Endothelial cell of umbilical vein (primary cell): ENCODE results near the gene SSC5D. TPM values are rescaled to one million over a fixed set of nuclear protein-coding genes. Genes with fewer than 3 reads are reported as not detected.
A peak's percentile ranks its signal among the peaks of the same experiment; 100 is the strongest.

Experiments
- BruUV-seq: library from RNA; stranded (reverse); fragments of 400-500 nt; replicated peaks from 2 replicates; lab custom pipeline; 2021; lab: Mats Ljungman, UMichigan
- CTCF ChIA-PET: fragments of 300-600, 350-600 bp; sonication (Branson Sonifier 250); formaldehyde crosslinking; loops from one replicate; lab custom pipeline; 2021; ENCODE audit warnings: antibody characterized with exemption, inconsistent platforms; lab: Charles Lee
- POLR2A ChIA-PET: fragments of 300-600, 350-600 bp; sonication (Branson Sonifier 250); formaldehyde crosslinking; loops from one replicate; lab custom pipeline; 2021; ENCODE audit warnings: antibody characterized with exemption, inconsistent platforms; lab: Charles Lee
- DNase-seq: peaks from one replicate; pipeline ENCODE4 v3.0.0-alpha.2; 2011; ENCODE audit warnings: low read depth, low spot score
- FAIRE-seq: peaks from 2 replicates; lab custom pipeline; 2011; peaks lifted over from hg19 to GRCh38; lab: Jason Lieb, UNC
- H2AFZ ChIP-seq: 2 replicates; pipeline ENCODE4 v1.6.0; 2012; ENCODE audit warnings: low read depth, low read length, control low read depth, inconsistent platforms
- H3K27ac ChIP-seq: 2 replicates; pipeline ENCODE4 v1.5.1; 2011; ENCODE audit warnings: low read depth, mild to moderate bottlenecking, control low read depth, low read length, moderate library complexity; ENCODE audit not compliant: insufficient read depth
- H3K27me3 ChIP-seq, 2 experiments: 2 replicates each; pipeline versions ENCODE4 v1.6.0 to v1.6.1; 2011; ENCODE audit warnings: low read length in 2 of 2, mixed read lengths in 1 of 2; ENCODE audit not compliant: control insufficient read depth in 2 of 2, insufficient read depth in 2 of 2
- H3K36me3 ChIP-seq, 2 experiments: 2 replicates in 1 of 2; 3 replicates in 1 of 2; pipeline ENCODE4 v1.5.1; 2011; ENCODE audit warnings: low read length in 2 of 2, mild to moderate bottlenecking in 1 of 2, moderate library complexity in 1 of 2; ENCODE audit not compliant: control insufficient read depth in 2 of 2, insufficient read depth in 2 of 2; ENCODE audit errors: extremely low read depth in 1 of 2
- H3K4me1 ChIP-seq: 3 replicates; pipeline ENCODE4 v1.5.1; 2011; ENCODE audit warnings: mild to moderate bottlenecking, low read length; ENCODE audit not compliant: control insufficient read depth, insufficient read depth; ENCODE audit errors: extremely low read depth
- H3K4me2 ChIP-seq: 2 replicates; pipeline ENCODE4 v1.6.1; 2011; ENCODE audit warnings: low read length, control low read depth, mixed read lengths; ENCODE audit not compliant: insufficient read depth
- H3K4me3 ChIP-seq, 3 experiments: fragments of 200-600 bp in 1 of 3; sonication (generic), shearing (Covaris generic) in 1 of 3; replicated peaks in 1 of 3; 2 replicates each; pipeline ENCODE4 v1.5.1; 2011 to 2016; ENCODE audit warnings: control low read depth in 3 of 3, low read length in 3 of 3, mild to moderate bottlenecking in 2 of 3, inconsistent platforms in 1 of 3, low read depth in 1 of 3, moderate library complexity in 1 of 3; ENCODE audit not compliant: insufficient read depth in 1 of 3
- H3K79me2 ChIP-seq: 2 replicates; pipeline ENCODE4 v1.6.0; 2012; ENCODE audit warnings: low read length, inconsistent platforms; ENCODE audit not compliant: control insufficient read depth, insufficient read depth
- H3K9ac ChIP-seq: replicated peaks from 2 replicates; pipeline ENCODE3; 2011; ENCODE audit warnings: low read length, control low read depth; ENCODE audit not compliant: insufficient read depth; ENCODE audit errors: extremely low read depth
- H3K9me1 ChIP-seq: replicated peaks from 3 replicates; pipeline ENCODE4 v1.6.0; 2011; ENCODE audit warnings: mild to moderate bottlenecking, low read length; ENCODE audit not compliant: control insufficient read depth, insufficient read depth; ENCODE audit errors: extremely low read depth
- H3K9me3 ChIP-seq: replicated peaks from 2 replicates; pipeline ENCODE4 v1.5.1; 2012; ENCODE audit warnings: low read length, inconsistent platforms; ENCODE audit not compliant: control insufficient read depth, insufficient read depth
- H4K20me1 ChIP-seq: replicated peaks from 2 replicates; pipeline ENCODE3; 2011; ENCODE audit warnings: mild to moderate bottlenecking, low read length; ENCODE audit not compliant: control insufficient read depth, insufficient read depth; ENCODE audit errors: extremely low read depth
- MAX ChIP-seq: IDR thresholded peaks from 2 replicates; pipeline ENCODE4 v1.6.1; 2011; ENCODE audit not compliant: insufficient read depth, insufficient read length
- MYC ChIP-seq: IDR thresholded peaks from one replicate; pipeline ENCODE4 v1.6.1; 2011; ENCODE audit warnings: mild to moderate bottlenecking, low read depth, low read length
- POLR2AphosphoS5 ChIP-seq: IDR thresholded peaks from 2 replicates; pipeline ENCODE4 v1.6.1; 2012; ENCODE audit warnings: low read depth, mild to moderate bottlenecking, control low read depth, low read length, moderate library complexity; ENCODE audit not compliant: insufficient read depth
- dilution Hi-C: fragments of 300-500 bp; cut with MboI; formaldehyde crosslinking; loops from one replicate; pipeline ENCODE4 v1.15.0; 2019; ENCODE audit warnings: low sequenced_read_pairs; ENCODE audit not compliant: extremely low pct_ligation_motif_present
- intact Hi-C: fragments of 100-400 bp; cut with micrococcal nuclease; formaldehyde crosslinking; loops from one replicate; pipeline ENCODE4 v1.10.0; 2022
- polyA plus RNA-seq, 4 experiments: library from polyadenylated mRNA; depleted of rRNA in 3 of 4; stranded (reverse) in 3 of 4; unstranded in 1 of 4; fragments of >200 nt; gene quantifications; 2 replicates each; pipeline versions ENCODE4 v1.2.1 to v1.2.3, GENCODE V29; 2011 to 2012; ENCODE audit warnings: missing spikeins in 1 of 4
- total RNA-seq: library from RNA; stranded (reverse); gene quantifications from 2 replicates; pipeline ENCODE4 v1.2.3, GENCODE V29; 2021

SSC5D gene
- total and polyA plus RNA-seq, 2 donors (not counting 3 experiments of a cell fraction or from before 2014, with no cell fraction given) = 0.47 to 1.3 TPM

GRCh38 chr19:55452749-55453346 lies 35.4 kb upstream of the SSC5D start:
- TF ChIP-seq POLR2AphosphoS5 (no peak), MYC (no peak)
- Histone ChIP-seq H3K4me1 (no peaks in the 10 kb centered on the region), H3K9me3 (no peaks in the 10 kb centered on the region), H3K27me3 (peaks cover 11 to 21% of the 10 kb centered on the region in 2 experiments), H3K36me3 (peaks cover 0 to 3% of the 10 kb centered on the region in 2 experiments), H3K4me2 (no peak overlapping the region), H2AFZ (no peak overlapping the region), H4K20me1 (no peaks in the 10 kb centered on the region), H3K9ac (no peak overlapping the region), H3K79me2 (no peaks in the 10 kb centered on the region), H3K27ac (no peak overlapping the region), H3K4me3 (no peak overlapping the region), H3K9me1 (no peaks in the 10 kb centered on the region)
- CTCF ChIA-PET = interaction anchor here (1.1 to 1.8 kb wide), 8 partner anchors 9 to 312 kb away, joined by 3 to 27 read pairs (median 4); partner anchors contain the start of gene ISOC2
- POLR2A ChIA-PET = no interaction called here
- intact Hi-C loops (no loop called here), dilution Hi-C loops (no loop called here)
- no TSS peak for BruUV-seq
- DNase-seq (peak; percentile 59), FAIRE-seq (peak; percentile 47)

GRCh38 chr19:55453511-55454260 lies 34.5 kb upstream of the SSC5D start:
- Histone ChIP-seq H3K9ac (no peak overlapping the region), H3K4me1 (no peaks in the 10 kb centered on the region), H3K9me1 (no peaks in the 10 kb centered on the region), H3K27ac (no peak overlapping the region), H3K4me2 (no peak overlapping the region), H3K36me3 (peaks cover 0 to 3% of the 10 kb centered on the region in 2 experiments), H3K79me2 (no peaks in the 10 kb centered on the region), H3K27me3 (peaks cover 11 to 21% of the 10 kb centered on the region in 2 experiments), H3K9me3 (no peaks in the 10 kb centered on the region), H2AFZ (no peak overlapping the region), H4K20me1 (no peaks in the 10 kb centered on the region), H3K4me3 (no peak overlapping the region)
- dilution Hi-C loops = no loop called here
- FAIRE-seq (no peak), DNase-seq (no peak)
- no TSS peak for BruUV-seq
- ChIA-PET POLR2A (no interaction called here), CTCF (interaction anchor here (0.7 to 1.8 kb wide), 9 partner anchors 8 to 313 kb away, joined by 3 to 27 read pairs (median 4); partner anchors contain the start of gene ISOC2)
- intact Hi-C loops = loop anchor here (1.0 kb wide), 1 partner anchor 312 kb away; no protein-coding TSS in a partner anchor
- TF ChIP-seq MAX = no peak
